IgD-negative memory B cell (primary cell): ENCODE measurements around the gene WHRN. TPM values are rescaled to one million over a fixed set of nuclear protein-coding genes. Genes with fewer than 3 reads are reported as not detected.

Source experiments
- H3K27ac Mint-ChIP-seq, 3 donors: one replicate each; pipeline ENCODE4 v1.8.0; 2020 to 2022; ENCODE audit warnings: mild to moderate bottlenecking in 3 of 3, mixed read lengths in 3 of 3, moderate library complexity in 1 of 3
- H3K27me3 Mint-ChIP-seq: one replicate; pipeline ENCODE4 v1.8.0; 2021; ENCODE audit warnings: mixed read lengths
- H3K36me3 Mint-ChIP-seq: one replicate; pipeline ENCODE4 v1.8.0; 2020; ENCODE audit warnings: mild to moderate bottlenecking, mixed read lengths
- H3K4me1 Mint-ChIP-seq, 3 donors: one replicate each; pipeline ENCODE4 v1.8.0; 2020 to 2022; ENCODE audit warnings: mixed read lengths in 3 of 3, mild to moderate bottlenecking in 1 of 3
- H3K4me3 Mint-ChIP-seq, 4 donors: one replicate each; pipeline ENCODE4 v1.8.0; 2020 to 2022; ENCODE audit warnings: mild to moderate bottlenecking in 4 of 4, mixed read lengths in 4 of 4, moderate library complexity in 3 of 4
- H3K9me3 Mint-ChIP-seq, 3 donors: one replicate each; pipeline ENCODE4 v1.8.0; 2020 to 2021; ENCODE audit warnings: mixed read lengths in 3 of 3, mild to moderate bottlenecking in 1 of 3
- polyA plus RNA-seq: library from polyadenylated mRNA; unstranded; fragments of 300-500 nt; fragmentation: Illumina TruSeq; gene quantifications from one replicate; pipeline ENCODE4 v1.2.3, GENCODE V29; 2021

Gene WHRN
- polyA plus RNA-seq, 1 donor from 2014 or later, result 0.89 TPM

DNA sequence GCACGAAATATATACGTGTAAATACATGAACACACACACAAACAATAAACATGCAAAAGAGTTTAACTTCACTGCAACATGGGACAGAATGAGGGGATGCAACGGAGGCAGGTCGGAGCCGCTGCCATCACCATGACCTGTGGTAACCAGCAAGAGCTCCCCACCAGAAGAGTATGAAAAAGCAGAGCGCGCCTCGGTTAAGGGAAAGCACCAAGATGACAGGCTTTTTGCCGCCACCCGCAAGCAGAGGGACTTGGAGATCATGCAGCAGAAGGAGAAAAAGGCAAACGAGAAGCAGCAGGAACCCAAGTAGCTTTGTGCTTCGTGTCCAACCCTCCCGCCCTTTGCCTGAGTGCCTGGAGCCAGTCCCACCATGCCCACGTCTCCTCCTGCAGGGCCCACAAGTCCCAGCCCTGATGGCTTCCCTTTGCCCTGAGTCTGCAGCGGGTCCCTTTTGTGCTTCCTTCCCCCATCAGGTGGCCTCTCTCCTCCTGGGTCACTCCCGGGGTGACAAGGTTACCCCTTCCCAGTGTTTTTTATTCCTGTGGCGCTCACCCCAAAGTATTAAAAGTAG, 13.8 kb downstream of the WHRN start:
- Mint-ChIP-seq H3K36me3 (no peaks in the 10 kb centered on the region), H3K4me3 (no peak overlapping the region)

DNA sequence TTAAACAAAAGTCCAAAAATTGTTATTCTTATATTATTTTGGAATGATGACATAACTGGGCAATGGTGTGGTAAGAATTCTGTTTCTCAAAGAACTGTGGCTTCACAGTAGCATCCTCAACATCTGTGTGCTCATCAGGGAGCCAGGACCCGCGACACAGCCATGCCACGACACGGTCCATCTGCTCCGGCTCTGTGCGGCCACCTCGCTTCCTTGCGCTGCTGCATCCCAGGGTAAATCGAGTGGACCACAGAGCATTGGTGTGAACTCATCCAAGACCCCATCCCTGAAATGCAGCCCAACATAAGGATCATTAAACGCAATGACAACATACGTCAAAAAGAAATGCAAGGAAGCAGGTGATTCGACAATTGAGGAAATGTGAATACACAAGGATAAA, 15.3 kb downstream of the WHRN start:
- no peaks in the 10 kb centered on the region for H3K36me3 Mint-ChIP-seq
- no peaks in the 10 kb centered on the region for H3K9me3 Mint-ChIP-seq
- H3K27ac Mint-ChIP-seq, result no peak overlapping the region
- peaks cover 4 to 21% (median 21%) of the 10 kb centered on the region in 3 donors for H3K4me1 Mint-ChIP-seq
- no peak overlapping the region for H3K4me3 Mint-ChIP-seq
- no peaks in the 10 kb centered on the region for H3K27me3 Mint-ChIP-seq

More for the DNA sequence above, 13.8 kb downstream of the WHRN start:
- peak overlapping the region in 1 of 3 donors; percentile 37 for H3K27ac Mint-ChIP-seq
- H3K4me1 Mint-ChIP-seq, result peaks cover 0 to 18% (median 18%) of the 10 kb centered on the region in 3 donors
- H3K27me3 Mint-ChIP-seq, result no peaks in the 10 kb centered on the region
- no peaks in the 10 kb centered on the region for H3K9me3 Mint-ChIP-seq

DNA sequence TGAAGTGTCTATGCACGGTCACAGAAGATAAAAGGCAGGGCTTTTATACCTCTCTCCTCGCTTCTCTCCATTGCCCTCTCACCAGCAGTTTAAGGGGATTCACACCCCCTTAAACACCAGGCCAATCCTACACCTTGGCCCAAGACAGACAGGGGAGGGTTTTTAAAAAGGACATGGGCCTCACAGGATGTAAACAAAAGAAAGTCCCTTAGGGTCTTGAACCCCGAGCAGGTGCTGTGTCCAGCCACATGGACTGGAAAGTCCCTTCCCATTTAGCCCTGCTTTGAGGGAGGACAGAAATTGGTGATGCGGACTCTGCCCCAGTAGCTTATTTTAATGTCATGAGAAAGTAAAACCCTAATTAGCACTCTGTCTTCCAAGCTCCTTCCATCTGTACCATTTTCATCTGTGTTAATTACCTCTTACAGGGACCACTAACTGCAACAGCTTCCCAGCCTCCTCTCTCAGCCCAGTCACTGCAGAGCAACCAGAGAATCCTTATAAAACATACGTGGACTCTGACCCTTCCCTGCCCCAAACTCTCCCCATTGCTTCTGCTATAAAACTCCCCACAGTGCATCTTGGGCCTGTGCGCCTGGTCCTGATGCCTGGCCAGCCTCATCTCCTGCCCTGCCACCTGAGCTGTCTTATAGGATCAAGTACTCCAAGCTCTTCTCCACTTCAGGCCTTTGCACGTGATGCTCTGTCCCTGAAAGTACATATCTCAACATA, 16.7 kb downstream of the WHRN start:
- H3K4me3 Mint-ChIP-seq, result no peak overlapping the region
- H3K36me3 Mint-ChIP-seq, result no peaks in the 10 kb centered on the region
- H3K27me3 Mint-ChIP-seq, result no peaks in the 10 kb centered on the region
- no peaks in the 10 kb centered on the region for H3K9me3 Mint-ChIP-seq
- H3K4me1 Mint-ChIP-seq, result peaks cover 10 to 29% (median 28%) of the 10 kb centered on the region in 3 donors
- no peak overlapping the region for H3K27ac Mint-ChIP-seq

DNA sequence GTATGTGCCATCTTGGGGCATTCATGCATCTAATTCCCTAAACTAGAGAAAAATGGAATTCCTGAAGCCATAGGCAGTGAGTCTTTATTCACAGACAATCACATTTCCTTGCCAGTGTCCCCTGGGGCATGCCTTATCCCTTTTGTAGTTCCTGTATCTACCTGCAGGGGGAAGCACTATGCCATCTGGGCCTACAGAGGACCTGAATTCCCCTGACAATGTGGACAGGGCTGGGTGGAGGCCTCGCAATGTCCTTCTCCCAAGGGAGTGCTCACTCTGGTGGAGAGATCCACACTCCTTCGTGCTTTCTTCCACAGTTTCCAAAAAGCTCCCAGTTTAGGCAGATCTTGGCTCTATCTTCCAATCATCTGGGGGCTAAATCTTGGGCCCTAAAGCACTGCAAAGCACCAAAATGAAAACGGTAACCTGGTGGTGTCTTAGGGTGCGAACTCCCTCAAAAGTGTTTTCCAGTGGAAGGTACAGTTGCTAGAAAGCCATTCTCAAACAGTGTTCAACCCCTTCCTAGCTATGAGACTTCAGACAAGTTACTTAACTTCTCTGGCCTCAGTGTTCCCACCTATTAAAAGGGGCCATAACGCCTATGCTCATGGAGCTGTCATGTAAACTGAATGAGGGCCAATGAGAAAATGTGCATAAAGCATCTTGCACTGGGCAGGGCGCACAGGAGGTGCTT, 17.5 kb downstream of the WHRN start:
- Mint-ChIP-seq H3K27me3 (no peaks in the 10 kb centered on the region), H3K27ac (no peak overlapping the region), H3K36me3 (no peaks in the 10 kb centered on the region), H3K9me3 (no peaks in the 10 kb centered on the region), H3K4me3 (no peak overlapping the region), H3K4me1 (peaks cover 10 to 29% (median 29%) of the 10 kb centered on the region in 3 donors)

DNA sequence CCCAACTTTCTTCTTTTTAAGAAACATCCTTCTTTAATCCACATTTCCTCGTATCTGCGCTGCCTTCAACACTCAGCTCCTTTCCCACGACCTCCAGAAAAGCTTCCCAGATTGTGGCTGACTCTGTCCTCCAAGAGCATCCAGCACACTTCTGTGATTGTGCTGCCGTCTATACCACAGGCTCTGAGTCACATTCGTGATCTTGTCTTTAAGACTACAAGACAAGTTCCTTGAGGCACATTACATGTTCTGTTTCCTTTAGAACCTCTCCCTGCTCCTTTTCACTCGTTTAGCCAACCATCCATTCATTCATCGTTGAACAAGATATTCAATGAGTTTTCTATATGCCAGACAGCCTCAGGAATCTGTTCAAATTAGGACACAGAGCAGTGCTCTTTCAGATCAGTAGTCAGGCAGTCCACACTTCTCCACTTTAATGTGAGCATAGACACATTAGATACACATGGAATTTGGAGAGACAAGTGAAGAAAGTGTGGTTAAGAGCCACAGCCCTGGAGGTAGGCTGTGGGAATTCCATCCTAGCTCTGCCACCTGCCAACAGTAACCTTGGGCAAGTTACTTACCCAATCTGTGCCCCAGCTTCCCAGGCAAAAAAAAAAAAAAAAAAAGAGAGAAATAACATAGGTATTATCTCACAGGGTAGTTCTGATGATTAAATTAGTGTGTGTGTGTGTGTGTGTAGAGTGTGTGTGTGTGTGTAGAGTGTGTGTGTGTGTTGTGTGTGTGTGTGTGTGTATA, 18.9 kb downstream of the WHRN start:
- H3K27ac Mint-ChIP-seq, result no peak overlapping the region
- H3K36me3 Mint-ChIP-seq, result no peaks in the 10 kb centered on the region
- no peaks in the 10 kb centered on the region for H3K9me3 Mint-ChIP-seq
- no peak overlapping the region for H3K4me3 Mint-ChIP-seq
- H3K27me3 Mint-ChIP-seq, result no peaks in the 10 kb centered on the region
- H3K4me1 Mint-ChIP-seq, result peaks cover 10 to 31% (median 29%) of the 10 kb centered on the region in 3 donors

DNA sequence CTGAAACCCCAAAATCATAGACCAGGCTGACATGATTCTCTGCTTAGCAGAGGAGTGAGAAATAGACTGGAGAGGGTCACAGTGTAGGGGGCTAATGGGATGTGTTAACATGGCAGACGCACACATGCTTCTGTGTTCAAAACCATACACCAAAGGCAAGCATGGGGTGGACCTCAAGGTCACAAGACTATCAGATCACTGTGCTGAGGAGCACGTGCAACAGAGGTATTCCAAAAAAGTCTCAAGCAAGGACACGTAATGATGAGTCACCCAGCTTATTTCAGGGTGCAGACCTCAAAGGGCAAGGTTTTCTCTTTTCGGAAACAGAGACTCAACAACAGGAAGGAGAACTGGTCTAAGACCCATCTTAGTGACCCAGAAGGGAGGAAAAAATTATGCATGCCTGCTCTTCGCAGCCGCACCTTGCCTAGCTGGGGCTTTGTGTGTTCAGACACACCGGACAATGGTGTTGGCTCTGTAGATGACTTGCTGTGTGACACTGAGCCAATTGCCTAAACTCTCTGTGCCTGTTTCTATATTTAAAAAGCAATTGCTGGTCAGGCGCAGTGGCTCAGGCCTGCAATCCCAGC, 20.3 kb downstream of the WHRN start:
- Mint-ChIP-seq H3K27me3 (no peaks in the 10 kb centered on the region), H3K36me3 (no peaks in the 10 kb centered on the region), H3K4me3 (peak overlapping the region in 2 of 4 donors; percentile 46 to 58), H3K9me3 (no peaks in the 10 kb centered on the region), H3K27ac (peak overlapping the region in 1 of 3 donors; percentile 18), H3K4me1 (peaks cover 10 to 31% (median 25%) of the 10 kb centered on the region in 3 donors)

DNA sequence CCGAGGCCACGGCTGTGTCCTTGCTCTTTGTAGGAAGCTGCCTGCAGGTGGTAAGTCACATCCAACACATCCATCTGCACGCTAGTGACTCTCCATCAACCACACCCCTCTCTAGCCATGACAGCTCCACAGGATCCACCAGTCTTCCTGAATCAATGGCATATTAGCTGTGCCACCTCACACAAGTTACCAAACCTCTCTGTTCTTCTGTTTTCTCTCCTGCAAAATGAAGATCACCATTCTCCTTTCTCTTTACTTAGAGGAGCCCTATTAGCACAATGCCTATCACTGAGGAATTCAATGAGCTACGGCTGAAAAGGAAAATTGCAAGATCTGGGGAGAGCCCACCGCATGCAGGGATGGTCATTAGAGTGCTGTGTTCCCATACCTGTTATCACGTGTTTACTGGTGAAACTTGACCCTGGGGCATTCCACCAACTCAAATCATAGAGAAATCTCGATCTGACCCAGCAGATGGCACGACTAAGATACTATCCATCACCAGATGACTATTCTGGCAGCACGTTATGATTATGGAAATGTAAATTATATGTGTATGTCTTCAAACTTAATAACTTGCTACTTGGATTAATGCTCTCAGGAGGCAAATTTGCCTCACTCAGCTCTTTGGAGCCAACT, 20.9 kb downstream of the WHRN start:
- H3K36me3 Mint-ChIP-seq, result no peaks in the 10 kb centered on the region
- H3K9me3 Mint-ChIP-seq, result no peaks in the 10 kb centered on the region
- H3K27ac Mint-ChIP-seq, result peak overlapping the region in 1 of 3 donors; percentile 47
- peaks cover 10 to 31% (median 25%) of the 10 kb centered on the region in 3 donors for H3K4me1 Mint-ChIP-seq
- no peak overlapping the region for H3K4me3 Mint-ChIP-seq
- no peaks in the 10 kb centered on the region for H3K27me3 Mint-ChIP-seq

DNA sequence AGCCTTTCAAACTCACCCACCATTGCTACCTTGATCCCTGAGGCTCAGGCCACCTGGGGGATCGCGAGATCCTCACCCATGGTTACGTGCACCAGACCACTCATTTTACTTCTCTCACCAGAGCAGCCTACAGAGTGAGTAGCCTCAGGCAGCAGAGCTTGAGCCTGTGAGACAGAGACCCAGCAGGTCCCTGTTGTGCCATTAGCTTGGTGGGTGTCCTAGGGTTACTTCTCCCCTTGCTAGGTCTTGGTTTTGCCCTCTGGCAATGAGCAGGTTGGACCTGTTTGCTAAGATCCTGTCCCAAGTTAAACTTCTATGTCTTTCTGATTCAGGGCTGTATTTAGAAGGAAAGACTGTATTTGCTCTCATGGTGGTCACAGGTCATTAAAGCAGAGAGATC, 21.8 kb downstream of the WHRN start:
- H3K4me1 Mint-ChIP-seq, result peaks cover 10 to 27% (median 19%) of the 10 kb centered on the region in 3 donors
- no peak overlapping the region for H3K4me3 Mint-ChIP-seq
- no peaks in the 10 kb centered on the region for H3K9me3 Mint-ChIP-seq
- no peaks in the 10 kb centered on the region for H3K27me3 Mint-ChIP-seq
- H3K27ac Mint-ChIP-seq, result peak overlapping the region in 1 of 3 donors; percentile 34
- no peaks in the 10 kb centered on the region for H3K36me3 Mint-ChIP-seq

DNA sequence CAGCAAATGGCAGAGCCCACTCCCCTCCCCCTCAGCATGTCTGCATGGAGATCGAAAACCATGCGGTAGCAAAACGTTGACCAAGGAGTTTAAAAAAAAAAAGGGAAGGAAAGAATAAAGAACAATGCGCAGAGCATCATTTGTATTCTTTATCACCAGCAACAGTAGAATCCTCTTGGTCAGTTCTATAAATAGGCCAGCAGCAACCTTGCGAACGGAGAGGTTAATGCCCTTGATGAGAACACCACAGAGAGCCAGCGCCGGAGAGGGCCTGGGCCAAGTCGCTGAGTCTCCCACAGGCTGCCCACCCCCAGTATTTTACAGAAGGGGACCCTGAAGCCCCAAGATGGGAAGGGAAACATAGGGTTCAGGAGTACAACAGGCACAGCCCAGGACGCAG, 22.7 kb downstream of the WHRN start:
- H3K4me3 Mint-ChIP-seq, result no peak overlapping the region
- no peaks in the 10 kb centered on the region for H3K9me3 Mint-ChIP-seq
- H3K27me3 Mint-ChIP-seq, result no peaks in the 10 kb centered on the region
- no peak overlapping the region for H3K27ac Mint-ChIP-seq
- H3K36me3 Mint-ChIP-seq, result no peaks in the 10 kb centered on the region
- H3K4me1 Mint-ChIP-seq, result peaks cover 10 to 21% (median 19%) of the 10 kb centered on the region in 3 donors

DNA sequence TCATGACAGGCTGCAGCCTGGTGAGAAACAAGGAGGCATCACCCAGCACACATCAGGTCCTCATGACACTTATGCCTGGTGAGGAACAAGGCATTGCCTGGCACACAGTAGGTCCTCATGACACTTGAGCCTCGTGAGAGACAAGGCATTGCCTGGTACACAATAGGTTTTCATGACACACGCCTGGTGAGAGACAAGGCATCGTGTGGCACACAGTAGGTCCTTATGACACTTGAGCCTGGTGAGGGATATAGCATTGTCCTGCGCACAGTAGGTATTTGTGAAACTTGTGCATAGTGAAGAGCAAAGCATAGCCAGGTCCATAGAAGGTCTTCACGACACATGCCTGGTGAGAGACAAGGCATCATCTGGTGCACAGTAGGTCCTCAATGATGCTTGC, 23.5 kb downstream of the WHRN start:
- H3K4me3 Mint-ChIP-seq, result no peak overlapping the region
- H3K9me3 Mint-ChIP-seq, result no peaks in the 10 kb centered on the region
- H3K27ac Mint-ChIP-seq, result peak overlapping the region in 1 of 3 donors; percentile 48
- no peaks in the 10 kb centered on the region for H3K36me3 Mint-ChIP-seq
- H3K4me1 Mint-ChIP-seq, result peaks cover 10 to 17% (median 15%) of the 10 kb centered on the region in 3 donors
- H3K27me3 Mint-ChIP-seq, result no peaks in the 10 kb centered on the region

DNA sequence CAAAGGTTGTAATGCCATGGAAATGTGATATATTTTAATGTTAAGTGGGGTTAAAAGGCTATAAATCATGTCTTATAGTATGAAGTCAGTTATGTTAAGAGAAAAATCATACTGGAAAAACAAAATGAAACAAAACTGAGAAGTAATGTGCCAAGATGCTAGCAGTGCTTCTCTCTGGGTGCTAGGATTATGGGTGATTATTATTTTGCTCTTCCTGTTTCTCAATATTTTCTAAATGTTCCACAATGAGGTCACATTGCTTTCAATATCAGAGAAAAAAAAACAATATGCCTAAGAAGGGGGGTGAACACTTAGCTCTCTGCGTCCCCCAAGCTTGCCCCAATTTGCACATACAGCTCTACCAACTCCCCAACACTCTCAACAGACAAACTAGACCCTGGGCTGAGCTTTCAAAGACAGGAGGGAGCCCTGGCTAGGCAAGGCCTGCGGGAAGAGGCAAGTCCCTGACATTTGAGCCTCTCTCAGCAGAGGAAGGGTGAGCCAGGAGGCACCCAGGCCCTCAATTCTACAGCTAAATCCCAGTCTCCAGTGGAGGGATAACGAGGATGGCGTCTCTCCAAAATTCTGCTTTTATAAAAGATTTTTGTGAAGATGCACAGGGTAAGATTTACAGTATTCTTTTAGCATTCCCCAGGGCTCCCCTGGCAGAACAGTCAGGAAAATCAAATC, 24.4 kb downstream of the WHRN start:
- Mint-ChIP-seq H3K27ac (peak overlapping the region in 1 of 3 donors; percentile 48), H3K4me3 (no peak overlapping the region), H3K36me3 (peaks cover 6% of the 10 kb centered on the region)

DNA sequence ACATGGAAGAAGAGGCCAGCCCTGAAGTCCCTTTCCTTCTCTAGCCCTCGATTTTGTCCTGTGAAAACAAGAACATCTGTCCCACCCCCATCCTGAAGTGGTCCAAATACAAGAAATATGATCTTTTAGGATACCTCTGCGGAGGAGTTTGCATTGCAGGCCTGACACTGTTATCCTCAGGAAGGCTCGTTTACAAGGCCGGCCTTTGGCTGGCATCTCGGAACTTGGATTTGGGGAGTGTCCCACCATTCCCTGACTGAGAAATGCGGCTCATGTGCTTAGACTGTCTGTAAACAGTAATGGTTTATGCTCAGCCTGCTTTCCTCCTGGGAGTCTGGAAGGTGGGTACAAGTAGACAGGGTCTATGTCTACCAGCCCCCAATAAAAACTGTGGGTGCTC, 26.4 kb downstream of the WHRN start:
- H3K36me3 Mint-ChIP-seq, result peaks cover 8% of the 10 kb centered on the region
- H3K27ac Mint-ChIP-seq, result no peak overlapping the region
- H3K9me3 Mint-ChIP-seq, result no peaks in the 10 kb centered on the region
- H3K4me3 Mint-ChIP-seq, result no peak overlapping the region
- peaks cover 5 to 18% (median 6%) of the 10 kb centered on the region in 3 donors for H3K4me1 Mint-ChIP-seq
- H3K27me3 Mint-ChIP-seq, result peaks cover 8% of the 10 kb centered on the region

More for the DNA sequence above, 24.4 kb downstream of the WHRN start:
- H3K9me3 Mint-ChIP-seq, result no peaks in the 10 kb centered on the region
- peaks cover 4% of the 10 kb centered on the region for H3K27me3 Mint-ChIP-seq
- H3K4me1 Mint-ChIP-seq, result peaks cover 8 to 20% (median 15%) of the 10 kb centered on the region in 3 donors

DNA sequence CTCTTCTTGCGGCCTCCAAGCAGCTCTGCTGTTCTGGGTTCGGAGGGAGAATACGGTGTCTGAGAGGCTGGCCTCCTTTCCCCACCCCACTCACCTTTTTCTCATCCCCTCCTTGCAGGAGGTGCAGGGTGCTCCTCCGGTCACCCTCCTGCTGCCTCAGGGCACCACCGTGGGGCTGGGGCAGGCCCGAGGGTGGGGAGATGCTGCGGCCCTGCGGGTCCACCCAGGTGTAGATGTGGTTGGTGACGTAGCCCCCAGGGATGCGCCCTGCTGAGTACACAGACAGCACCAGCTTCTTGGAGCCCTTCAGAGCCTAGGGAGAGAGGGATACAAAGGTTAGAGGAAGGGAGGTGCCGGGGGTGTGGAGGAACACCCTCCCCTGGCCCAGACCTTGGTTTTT, 26.8 kb downstream of the WHRN start:
- no peak overlapping the region for H3K27ac Mint-ChIP-seq
- peaks cover 8% of the 10 kb centered on the region for H3K27me3 Mint-ChIP-seq
- peaks cover 5 to 16% (median 6%) of the 10 kb centered on the region in 3 donors for H3K4me1 Mint-ChIP-seq
- no peak overlapping the region for H3K4me3 Mint-ChIP-seq
- H3K36me3 Mint-ChIP-seq, result peaks cover 10% of the 10 kb centered on the region
- no peaks in the 10 kb centered on the region for H3K9me3 Mint-ChIP-seq

DNA sequence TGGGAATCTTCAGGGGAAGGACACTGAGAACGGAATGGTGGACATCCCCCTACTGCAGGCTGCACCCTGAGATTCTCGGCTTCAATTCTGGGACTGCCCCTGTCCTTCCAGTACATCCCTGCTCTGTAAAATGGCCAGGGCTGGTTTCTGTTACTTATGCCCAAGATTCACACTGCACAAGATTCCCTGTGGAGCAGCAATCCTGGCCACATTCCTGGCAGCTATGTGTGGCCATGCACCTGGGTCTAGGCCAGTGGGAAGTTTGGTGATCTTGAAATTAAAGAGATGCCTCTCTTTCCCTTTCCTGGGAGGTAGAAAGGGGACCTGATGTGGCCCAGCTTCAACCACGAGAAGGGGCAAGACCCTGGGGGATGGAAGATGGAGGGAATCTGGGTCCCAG, 27.6 kb downstream of the WHRN start:
- no peaks in the 10 kb centered on the region for H3K9me3 Mint-ChIP-seq
- no peak overlapping the region for H3K4me3 Mint-ChIP-seq
- H3K36me3 Mint-ChIP-seq, result peaks cover 10% of the 10 kb centered on the region
- H3K4me1 Mint-ChIP-seq, result peaks cover 5 to 16% (median 6%) of the 10 kb centered on the region in 3 donors
- H3K27me3 Mint-ChIP-seq, result peaks cover 8% of the 10 kb centered on the region
- no peak overlapping the region for H3K27ac Mint-ChIP-seq
